RWPE2 (cell line): Measurements from ENCODE around the gene CD164L2.

ENCODE experiments used
- ATAC-seq: fragments of 200-7000 bp; cut with Tn5 transposase; 3 replicates; pipeline ENCODE4 v1.9.1; 2021; ENCODE audit warnings: low read depth
- DNase-seq: peaks from one replicate; pipeline ENCODE4 v3.0.0-alpha.2; 2020; ENCODE audit warnings: low spot score
- H3K27ac ChIP-seq: fragments of 450-650 bp; 2 replicates; pipeline ENCODE4 v1.5.1; 2017; ENCODE audit warnings: mild to moderate bottlenecking; ENCODE audit not compliant: poor library complexity, severe bottlenecking
- H3K27me3 ChIP-seq: fragments of 250-450 bp; sonication (Bioruptor Pico); 2 replicates; pipeline ENCODE4 v1.5.1; 2021; ENCODE audit warnings: mild to moderate bottlenecking, moderate library complexity; ENCODE audit not compliant: insufficient read depth, poor library complexity, severe bottlenecking
- H3K36me3 ChIP-seq: fragments of 250-450 bp; sonication (Bioruptor Pico); 2 replicates; pipeline ENCODE4 v1.5.1; 2020; ENCODE audit warnings: low read depth, mild to moderate bottlenecking, moderate library complexity
- H3K4me1 ChIP-seq: fragments of 250-450 bp; sonication (Bioruptor Pico); 2 replicates; pipeline ENCODE4 v1.5.1; 2021; ENCODE audit warnings: mild to moderate bottlenecking, moderate library complexity; ENCODE audit not compliant: insufficient read depth, poor library complexity, severe bottlenecking
- H3K4me3 ChIP-seq: fragments of 250-450 bp; sonication (Bioruptor Pico); 2 replicates; pipeline ENCODE4 v1.5.1; 2021; ENCODE audit warnings: mild to moderate bottlenecking, moderate library complexity; ENCODE audit not compliant: severe bottlenecking
- H3K9me3 ChIP-seq: fragments of 250-450 bp; sonication (Bioruptor Pico); 2 replicates; pipeline ENCODE4 v1.5.1; 2021; ENCODE audit warnings: mild to moderate bottlenecking, moderate library complexity; ENCODE audit not compliant: severe bottlenecking
- TF ChIP-seq, protein P1 (sequence below): fragments of 450-650 bp; IDR thresholded peaks from one replicate; pipeline ENCODE4 v1.5.1; 2017; ENCODE audit warnings: mild to moderate bottlenecking, moderate library complexity; ENCODE audit not compliant: poor library complexity, severe bottlenecking

Gene CD164L2

DNA sequence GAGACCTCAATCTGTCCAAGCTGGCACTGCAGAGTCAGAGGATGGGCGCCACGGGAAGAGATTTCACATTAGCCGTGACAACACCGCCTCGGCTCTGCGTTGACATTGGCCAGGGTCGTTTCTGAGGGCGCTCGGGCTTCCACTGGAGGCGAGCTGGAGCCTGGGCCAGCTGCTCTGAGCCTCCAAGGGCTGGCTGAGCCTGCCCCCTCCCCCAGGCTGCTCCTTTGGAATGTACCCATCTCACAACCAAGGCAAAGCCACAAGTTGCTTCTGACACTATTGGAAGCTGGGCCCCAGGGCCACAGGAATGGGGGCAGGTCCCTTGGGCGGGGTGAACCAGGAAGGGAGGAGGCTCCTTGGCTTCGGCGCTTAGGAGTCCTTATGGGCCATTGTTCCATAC lies 21.9 kb upstream of the CD164L2 start:
- TF ChIP-seq, protein P1, sequence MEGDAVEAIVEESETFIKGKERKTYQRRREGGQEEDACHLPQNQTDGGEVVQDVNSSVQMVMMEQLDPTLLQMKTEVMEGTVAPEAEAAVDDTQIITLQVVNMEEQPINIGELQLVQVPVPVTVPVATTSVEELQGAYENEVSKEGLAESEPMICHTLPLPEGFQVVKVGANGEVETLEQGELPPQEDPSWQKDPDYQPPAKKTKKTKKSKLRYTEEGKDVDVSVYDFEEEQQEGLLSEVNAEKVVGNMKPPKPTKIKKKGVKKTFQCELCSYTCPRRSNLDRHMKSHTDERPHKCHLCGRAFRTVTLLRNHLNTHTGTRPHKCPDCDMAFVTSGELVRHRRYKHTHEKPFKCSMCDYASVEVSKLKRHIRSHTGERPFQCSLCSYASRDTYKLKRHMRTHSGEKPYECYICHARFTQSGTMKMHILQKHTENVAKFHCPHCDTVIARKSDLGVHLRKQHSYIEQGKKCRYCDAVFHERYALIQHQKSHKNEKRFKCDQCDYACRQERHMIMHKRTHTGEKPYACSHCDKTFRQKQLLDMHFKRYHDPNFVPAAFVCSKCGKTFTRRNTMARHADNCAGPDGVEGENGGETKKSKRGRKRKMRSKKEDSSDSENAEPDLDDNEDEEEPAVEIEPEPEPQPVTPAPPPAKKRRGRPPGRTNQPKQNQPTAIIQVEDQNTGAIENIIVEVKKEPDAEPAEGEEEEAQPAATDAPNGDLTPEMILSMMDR, result no peak
- H3K27ac ChIP-seq, result peak overlapping the region; percentile 6
- DNase-seq (no peak), ATAC-seq (no peak)
- no peaks in the 10 kb centered on the region for H3K4me1 ChIP-seq
- no peaks in the 10 kb centered on the region for H3K27me3 ChIP-seq
- H3K9me3 ChIP-seq, result no peaks in the 10 kb centered on the region
- H3K36me3 ChIP-seq, result peaks cover 22% of the 10 kb centered on the region
- no peak overlapping the region for H3K4me3 ChIP-seq

DNA sequence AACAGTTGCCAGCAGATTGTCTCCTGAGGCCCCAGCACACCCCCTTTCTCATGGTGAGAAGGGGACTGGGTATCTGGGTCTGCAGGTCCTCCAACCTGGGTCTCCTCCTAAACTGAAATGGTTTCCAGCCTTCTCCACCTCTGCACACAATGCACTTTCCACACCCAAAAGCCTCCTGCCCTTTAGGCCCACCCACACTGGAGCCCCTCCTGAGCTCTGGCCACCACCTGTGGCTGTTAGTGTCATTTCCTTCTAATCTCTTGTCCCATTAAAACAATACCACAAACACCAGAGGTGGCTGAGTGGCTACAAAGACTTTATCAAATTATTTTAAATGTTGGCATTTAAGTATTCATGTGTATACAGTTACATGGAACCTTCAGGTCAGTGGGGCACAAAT lies 20.8 kb upstream of the CD164L2 start:
- ATAC-seq (no peak), DNase-seq (no peak)
- TF ChIP-seq, protein P1, result no peak
- Histone ChIP-seq H3K9me3 (no peaks in the 10 kb centered on the region), H3K27me3 (no peaks in the 10 kb centered on the region), H3K27ac (no peak overlapping the region), H3K36me3 (peaks cover 21% of the 10 kb centered on the region), H3K4me3 (no peak overlapping the region), H3K4me1 (no peaks in the 10 kb centered on the region)

DNA sequence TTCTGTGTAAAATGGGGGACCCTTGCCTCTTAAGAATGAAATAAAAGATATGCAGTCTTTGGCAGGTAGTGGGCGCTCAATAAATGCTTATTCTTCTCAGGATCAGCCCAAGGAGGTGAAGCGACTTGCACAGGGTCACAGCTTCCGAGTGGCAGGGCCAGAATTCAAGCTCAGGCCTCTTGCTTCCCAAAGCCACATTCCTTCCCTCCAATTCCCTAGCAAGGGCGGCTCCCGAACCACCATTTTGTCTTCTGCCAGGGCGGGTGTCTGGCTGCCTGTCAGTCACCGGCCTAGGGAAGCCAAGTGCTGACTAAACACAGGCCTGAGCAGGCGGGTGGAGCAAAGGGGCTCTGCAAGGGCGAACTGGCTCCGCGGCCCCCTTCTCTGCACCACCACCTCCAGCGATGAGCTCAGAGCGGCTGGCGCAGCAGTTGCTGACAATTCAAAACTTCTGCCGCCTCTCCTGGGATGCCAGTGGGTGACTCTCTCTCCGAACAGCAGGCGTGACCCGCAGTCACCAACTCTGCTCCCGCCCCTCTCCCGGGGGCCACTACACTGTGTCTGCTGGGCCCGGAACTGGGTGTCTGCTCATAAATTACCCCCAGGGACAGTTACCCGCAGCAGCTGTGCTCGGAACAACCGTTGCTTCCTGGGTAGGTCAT lies 20.1 kb upstream of the CD164L2 start:
- H3K27me3 ChIP-seq, result no peaks in the 10 kb centered on the region
- H3K4me1 ChIP-seq, result no peaks in the 10 kb centered on the region
- ATAC-seq, result no peak; the same call in 2 of the 3 replicates
- H3K4me3 ChIP-seq, result no peak overlapping the region
- DNase-seq, result no peak
- peaks cover 13% of the 10 kb centered on the region; the same call in 1 of the 2 replicates for H3K36me3 ChIP-seq
- H3K27ac ChIP-seq, result no peak overlapping the region
- TF ChIP-seq, protein P1, result no peak
- no peaks in the 10 kb centered on the region for H3K9me3 ChIP-seq

DNA sequence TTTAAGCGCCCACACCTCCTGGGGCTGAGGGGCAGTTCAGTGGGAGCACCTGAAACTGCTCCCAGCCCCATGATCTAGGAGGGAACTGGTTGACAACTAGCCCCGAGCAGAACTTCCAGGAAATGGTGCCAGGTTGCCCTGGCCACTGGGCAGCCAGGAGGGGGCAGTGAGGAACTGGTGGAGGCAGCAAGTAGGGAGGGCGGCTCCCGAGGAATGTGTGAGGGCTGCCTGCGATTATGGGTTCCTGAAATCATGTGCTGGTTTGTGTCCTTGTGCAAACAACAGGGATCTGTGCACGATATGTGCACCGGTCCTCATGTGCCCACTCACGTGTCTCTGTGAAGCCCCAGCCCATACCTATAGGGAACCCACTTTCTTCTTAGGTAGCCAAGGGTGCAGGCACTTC lies 19.2 kb upstream of the CD164L2 start:
- Histone ChIP-seq H3K27me3 (no peaks in the 10 kb centered on the region), H3K9me3 (no peaks in the 10 kb centered on the region), H3K36me3 (peaks cover 5% of the 10 kb centered on the region; the same call in 1 of the 2 replicates), H3K4me1 (no peaks in the 10 kb centered on the region), H3K27ac (no peak overlapping the region), H3K4me3 (no peak overlapping the region)
- ATAC-seq, result peak; percentile 15; the same call in 1 of the 3 replicates
- TF ChIP-seq, protein P1, result peak; percentile 30
- DNase-seq, result no peak

DNA sequence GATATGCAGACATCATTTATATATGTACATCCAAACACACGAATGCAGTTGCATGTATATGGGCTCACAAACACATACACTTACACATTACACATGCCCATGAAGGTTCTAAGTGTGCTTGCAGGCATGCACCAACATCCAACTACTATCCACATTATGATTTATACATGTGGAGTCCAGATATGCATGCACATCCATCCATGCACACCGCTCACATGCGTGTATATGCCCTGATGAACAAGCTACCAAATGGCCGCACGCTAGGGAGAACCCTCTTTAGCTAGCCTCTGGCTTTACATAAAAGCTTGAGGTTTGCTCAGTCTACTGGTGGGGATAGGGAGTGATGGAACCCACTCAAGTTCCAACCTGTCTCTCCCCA lies 17.8 kb upstream of the CD164L2 start:
- Histone ChIP-seq H3K4me3 (no peak overlapping the region), H3K36me3 (no peaks in the 10 kb centered on the region), H3K27ac (no peak overlapping the region), H3K27me3 (no peaks in the 10 kb centered on the region), H3K9me3 (no peaks in the 10 kb centered on the region), H3K4me1 (no peaks in the 10 kb centered on the region)
- TF ChIP-seq, protein P1, result no peak
- ATAC-seq (0 out of 3 replicates have a peak, but pooled peaks have one; percentile 5), DNase-seq (no peak)
